Liver (tissue), 9 donors: ENCODE results near the gene LINGO3. TPM values are rescaled to one million over a fixed set of nuclear protein-coding genes. Genes with fewer than 3 reads are reported as not detected.

Experiments used
- DNase-seq: peaks from one replicate; pipeline ENCODE4 v3.0.0-alpha.2; 2017; ENCODE audit warnings: low spot score
- H3K27ac ChIP-seq, 2 donors: one replicate each; pipeline ENCODE4 v1.7.0; 2013; ENCODE audit warnings: inconsistent platforms in 2 of 2, low read length in 2 of 2, control low read depth in 1 of 2, low read depth in 1 of 2, mild to moderate bottlenecking in 1 of 2
- H3K27me3 ChIP-seq, 4 donors: one replicate each; pipeline versions ENCODE4 v1.6.1 to v1.7.0; 2013; ENCODE audit warnings: low read length in 3 of 4, inconsistent platforms in 1 of 4, mild to moderate bottlenecking in 1 of 4, moderate library complexity in 1 of 4; ENCODE audit not compliant: control insufficient read depth in 4 of 4, insufficient read depth in 4 of 4
- H3K36me3 ChIP-seq, 4 donors: one replicate each; pipeline versions ENCODE4 v1.6.1 to v1.7.0; 2013; ENCODE audit warnings: low read length in 3 of 4, mild to moderate bottlenecking in 3 of 4, low read depth in 1 of 4, moderate library complexity in 1 of 4; ENCODE audit not compliant: control insufficient read depth in 4 of 4, insufficient read depth in 3 of 4
- H3K4me1 ChIP-seq, 4 donors: one replicate each; pipeline versions ENCODE4 v1.6.1 to v1.7.0; 2013; ENCODE audit warnings: low read length in 3 of 4, mild to moderate bottlenecking in 3 of 4, moderate library complexity in 1 of 4; ENCODE audit not compliant: control insufficient read depth in 4 of 4, insufficient read depth in 4 of 4
- H3K4me3 ChIP-seq, 3 donors: one replicate each; pipeline versions ENCODE4 v1.6.1 to v1.7.0; 2013; ENCODE audit warnings: low read length in 3 of 3, control low read depth in 1 of 3, low read depth in 1 of 3, mild to moderate bottlenecking in 1 of 3
- H3K9ac ChIP-seq, 2 donors: one replicate each; pipeline ENCODE4 v1.7.0; 2013; ENCODE audit warnings: low read length in 2 of 2, mild to moderate bottlenecking in 2 of 2, moderate library complexity in 2 of 2, control low read depth in 1 of 2, low read depth in 1 of 2
- H3K9me3 ChIP-seq, 4 donors: one replicate each; pipeline versions ENCODE4 v1.6.1 to v1.7.0; 2013; ENCODE audit warnings: low read length in 3 of 4; ENCODE audit not compliant: control insufficient read depth in 4 of 4
- FOXA1 ChIP-seq: IDR thresholded peaks from 2 replicates; pipeline ENCODE4 v1.6.1; 2016; ENCODE audit warnings: antibody characterized with exemption
- FOXA2 ChIP-seq: IDR thresholded peaks from 2 replicates; pipeline ENCODE4 v1.6.1; 2016; ENCODE audit warnings: antibody characterized with exemption
- GABPA ChIP-seq, 2 donors: IDR thresholded peaks in 1 of 2; conservative IDR thresholded peaks in 1 of 2; 2 replicates each; pipeline ENCODE4 v1.6.1; 2016; ENCODE audit warnings: antibody characterized with exemption in 2 of 2, mild to moderate bottlenecking in 1 of 2, moderate library complexity in 1 of 2
- HNF4A ChIP-seq, 2 donors: conservative IDR thresholded peaks; 2 replicates each; pipeline ENCODE4 v1.6.1; 2016; ENCODE audit warnings: antibody characterized with exemption in 2 of 2, mild to moderate bottlenecking in 2 of 2
- HNF4G ChIP-seq: IDR thresholded peaks from 2 replicates; pipeline ENCODE4 v1.6.1; 2016; ENCODE audit warnings: antibody characterized with exemption
- JUND ChIP-seq, 2 donors: IDR thresholded peaks; 2 replicates each; pipeline ENCODE4 v1.6.1; 2016; ENCODE audit warnings: antibody characterized with exemption in 2 of 2
- NR2F2 ChIP-seq: IDR thresholded peaks from 2 replicates; pipeline ENCODE4 v1.6.1; 2016; ENCODE audit warnings: antibody characterized with exemption
- RAD21 ChIP-seq, 2 donors: IDR thresholded peaks; 2 replicates each; pipeline ENCODE4 v1.6.1; 2016; ENCODE audit warnings: antibody characterized with exemption in 2 of 2, mild to moderate bottlenecking in 2 of 2
- RXRA ChIP-seq, 2 donors: IDR thresholded peaks; 2 replicates each; pipeline ENCODE4 v1.6.1; 2017 to 2018; ENCODE audit warnings: antibody characterized with exemption in 2 of 2, mild to moderate bottlenecking in 1 of 2
- SP1 ChIP-seq: IDR thresholded peaks from 2 replicates; pipeline ENCODE4 v1.6.1; 2018; ENCODE audit warnings: antibody characterized with exemption, mild to moderate bottlenecking
- TAF1 ChIP-seq: conservative IDR thresholded peaks from 2 replicates; pipeline ENCODE4 v1.6.1; 2016; ENCODE audit warnings: antibody characterized with exemption, mild to moderate bottlenecking
- YY1 ChIP-seq: IDR thresholded peaks from 2 replicates; pipeline ENCODE4 v1.6.1; 2016; ENCODE audit warnings: antibody characterized with exemption, mild to moderate bottlenecking
- WGBS: extraction: QIAGEN DNeasy Blood & Tissue Kit; methylation state at CpG from one replicate; pipeline ENCODE4 v1.1.7; 2013; 5-methylcytosine and 5-hydroxymethylcytosine counted together
- polyA plus RNA-seq, 2 donors: library from polyadenylated mRNA; stranded (reverse) in 1 of 2; unstranded in 1 of 2; fragments of 200-250 nt in 1 of 2; fragments of >200 nt in 1 of 2; fragmentation: Nextera tagmentation in 1 of 2; extraction: Ambion mirVana in 1 of 2; gene quantifications; one replicate each; pipeline versions ENCODE4 v1.2.1 to v1.2.3, GENCODE V29; 2013 to 2015
- total RNA-seq, 2 donors: library from RNA; depleted of rRNA; stranded (reverse); fragments of >200 nt; gene quantifications; one replicate each; pipeline ENCODE4 v1.2.3, GENCODE V29; 2014
- TF ChIP-seq, protein P1 (sequence below): IDR thresholded peaks from 2 replicates; pipeline ENCODE4 v1.6.1; 2016; ENCODE audit warnings: antibody characterized with exemption
- TF ChIP-seq, protein P2 (sequence below): IDR thresholded peaks from 2 replicates; pipeline ENCODE4 v1.6.1; 2016; ENCODE audit warnings: antibody characterized with exemption
- TF ChIP-seq, protein P3 (sequence below): fragments of 150-350 bp; IDR thresholded peaks from 2 replicates; pipeline ENCODE4 v1.5.1; 2017; ENCODE audit warnings: improper control_type of control experiment, low read depth, low read length; ENCODE audit not compliant: missing input control
- TF ChIP-seq, protein P4 (sequence below): IDR thresholded peaks from 2 replicates; pipeline ENCODE4 v1.6.1; 2016; ENCODE audit warnings: antibody characterized with exemption
- TF ChIP-seq, protein P5 (sequence below): IDR thresholded peaks from 2 replicates; pipeline ENCODE4 v1.6.1; 2016; ENCODE audit warnings: antibody characterized with exemption, mild to moderate bottlenecking
- donor health status: healthy.
- donor health status: healthy.
- donor health status: healthy.
- donor health status: healthy.
- donor health status: healthy.

The LINGO3 gene
- total and polyA plus RNA-seq, 4 donors, result 0.02 to 0.08 (median 0.07) TPM

DNA sequence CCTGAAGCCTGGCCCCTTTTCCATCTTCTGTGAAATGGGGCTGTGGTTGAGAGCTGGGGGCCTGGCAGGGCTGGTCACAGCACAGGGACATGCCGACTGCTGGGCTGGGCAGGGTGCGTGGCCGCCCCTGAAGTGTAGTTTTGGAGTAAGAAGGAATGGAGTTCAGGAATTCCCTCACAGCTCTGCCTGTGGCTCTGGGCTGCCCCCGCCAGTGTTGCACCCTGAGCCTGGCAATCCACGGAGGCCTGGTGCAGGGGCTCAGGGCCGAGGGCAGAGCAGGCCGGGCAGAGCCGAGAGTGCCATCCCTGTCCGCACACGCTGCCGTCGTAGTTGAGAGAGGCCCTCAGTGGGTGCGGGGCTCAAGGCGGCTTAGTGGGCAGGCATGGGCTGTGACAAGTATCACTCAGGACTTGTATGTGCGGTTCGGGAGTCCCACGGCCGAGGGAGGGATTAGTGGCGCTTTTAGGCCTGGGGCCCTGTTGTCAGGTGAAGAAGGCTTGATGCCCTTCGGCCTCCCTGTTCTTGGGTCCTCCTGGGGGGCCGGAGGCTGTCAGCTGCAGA is 30.2 kb upstream of the LINGO3 start:
- Histone ChIP-seq H3K9ac (no peak overlapping the region), H3K27ac (no peak overlapping the region), H3K36me3 (peaks cover 0 to 18% (median 3%) of the 10 kb centered on the region in 4 donors), H3K4me1 (peaks cover 0 to 2% (median 0%) of the 10 kb centered on the region in 4 donors), H3K9me3 (no peaks in the 10 kb centered on the region), H3K4me3 (no peak overlapping the region), H3K27me3 (no peaks in the 10 kb centered on the region)
- WGBS, result 98% methylated on average over 21 of the region's 21 CpGs
- no peak for DNase-seq
- TF ChIP-seq, protein P1, sequence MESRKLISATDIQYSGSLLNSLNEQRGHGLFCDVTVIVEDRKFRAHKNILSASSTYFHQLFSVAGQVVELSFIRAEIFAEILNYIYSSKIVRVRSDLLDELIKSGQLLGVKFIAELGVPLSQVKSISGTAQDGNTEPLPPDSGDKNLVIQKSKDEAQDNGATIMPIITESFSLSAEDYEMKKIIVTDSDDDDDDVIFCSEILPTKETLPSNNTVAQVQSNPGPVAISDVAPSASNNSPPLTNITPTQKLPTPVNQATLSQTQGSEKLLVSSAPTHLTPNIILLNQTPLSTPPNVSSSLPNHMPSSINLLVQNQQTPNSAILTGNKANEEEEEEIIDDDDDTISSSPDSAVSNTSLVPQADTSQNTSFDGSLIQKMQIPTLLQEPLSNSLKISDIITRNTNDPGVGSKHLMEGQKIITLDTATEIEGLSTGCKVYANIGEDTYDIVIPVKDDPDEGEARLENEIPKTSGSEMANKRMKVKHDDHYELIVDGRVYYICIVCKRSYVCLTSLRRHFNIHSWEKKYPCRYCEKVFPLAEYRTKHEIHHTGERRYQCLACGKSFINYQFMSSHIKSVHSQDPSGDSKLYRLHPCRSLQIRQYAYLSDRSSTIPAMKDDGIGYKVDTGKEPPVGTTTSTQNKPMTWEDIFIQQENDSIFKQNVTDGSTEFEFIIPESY, result no peak
- TF ChIP-seq TAF1 (no peak), HNF4A (conservative IDR thresholded peaks at IDR 0.05) (no peak), NR2F2 (no peak), HNF4G (no peak), YY1 (no peak), SP1 (no peak), RXRA (IDR thresholded peaks at IDR 0.05) (no peak), GABPA (IDR thresholded peaks at IDR 0.05 in 1 of 2, conservative IDR thresholded peaks at IDR 0.05 in 1 of 2) (no peak), RAD21 (IDR thresholded peaks at IDR 0.05) (no peak), FOXA1 (no peak), FOXA2 (no peak), JUND (IDR thresholded peaks at IDR 0.05) (no peak)
- TF ChIP-seq, protein P2, sequence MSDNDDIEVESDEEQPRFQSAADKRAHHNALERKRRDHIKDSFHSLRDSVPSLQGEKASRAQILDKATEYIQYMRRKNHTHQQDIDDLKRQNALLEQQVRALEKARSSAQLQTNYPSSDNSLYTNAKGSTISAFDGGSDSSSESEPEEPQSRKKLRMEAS, result no peak
- TF ChIP-seq, protein P3, sequence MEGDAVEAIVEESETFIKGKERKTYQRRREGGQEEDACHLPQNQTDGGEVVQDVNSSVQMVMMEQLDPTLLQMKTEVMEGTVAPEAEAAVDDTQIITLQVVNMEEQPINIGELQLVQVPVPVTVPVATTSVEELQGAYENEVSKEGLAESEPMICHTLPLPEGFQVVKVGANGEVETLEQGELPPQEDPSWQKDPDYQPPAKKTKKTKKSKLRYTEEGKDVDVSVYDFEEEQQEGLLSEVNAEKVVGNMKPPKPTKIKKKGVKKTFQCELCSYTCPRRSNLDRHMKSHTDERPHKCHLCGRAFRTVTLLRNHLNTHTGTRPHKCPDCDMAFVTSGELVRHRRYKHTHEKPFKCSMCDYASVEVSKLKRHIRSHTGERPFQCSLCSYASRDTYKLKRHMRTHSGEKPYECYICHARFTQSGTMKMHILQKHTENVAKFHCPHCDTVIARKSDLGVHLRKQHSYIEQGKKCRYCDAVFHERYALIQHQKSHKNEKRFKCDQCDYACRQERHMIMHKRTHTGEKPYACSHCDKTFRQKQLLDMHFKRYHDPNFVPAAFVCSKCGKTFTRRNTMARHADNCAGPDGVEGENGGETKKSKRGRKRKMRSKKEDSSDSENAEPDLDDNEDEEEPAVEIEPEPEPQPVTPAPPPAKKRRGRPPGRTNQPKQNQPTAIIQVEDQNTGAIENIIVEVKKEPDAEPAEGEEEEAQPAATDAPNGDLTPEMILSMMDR, result no peak
- TF ChIP-seq, protein P4, sequence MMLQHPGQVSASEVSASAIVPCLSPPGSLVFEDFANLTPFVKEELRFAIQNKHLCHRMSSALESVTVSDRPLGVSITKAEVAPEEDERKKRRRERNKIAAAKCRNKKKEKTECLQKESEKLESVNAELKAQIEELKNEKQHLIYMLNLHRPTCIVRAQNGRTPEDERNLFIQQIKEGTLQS, result no peak
- TF ChIP-seq, protein P5, sequence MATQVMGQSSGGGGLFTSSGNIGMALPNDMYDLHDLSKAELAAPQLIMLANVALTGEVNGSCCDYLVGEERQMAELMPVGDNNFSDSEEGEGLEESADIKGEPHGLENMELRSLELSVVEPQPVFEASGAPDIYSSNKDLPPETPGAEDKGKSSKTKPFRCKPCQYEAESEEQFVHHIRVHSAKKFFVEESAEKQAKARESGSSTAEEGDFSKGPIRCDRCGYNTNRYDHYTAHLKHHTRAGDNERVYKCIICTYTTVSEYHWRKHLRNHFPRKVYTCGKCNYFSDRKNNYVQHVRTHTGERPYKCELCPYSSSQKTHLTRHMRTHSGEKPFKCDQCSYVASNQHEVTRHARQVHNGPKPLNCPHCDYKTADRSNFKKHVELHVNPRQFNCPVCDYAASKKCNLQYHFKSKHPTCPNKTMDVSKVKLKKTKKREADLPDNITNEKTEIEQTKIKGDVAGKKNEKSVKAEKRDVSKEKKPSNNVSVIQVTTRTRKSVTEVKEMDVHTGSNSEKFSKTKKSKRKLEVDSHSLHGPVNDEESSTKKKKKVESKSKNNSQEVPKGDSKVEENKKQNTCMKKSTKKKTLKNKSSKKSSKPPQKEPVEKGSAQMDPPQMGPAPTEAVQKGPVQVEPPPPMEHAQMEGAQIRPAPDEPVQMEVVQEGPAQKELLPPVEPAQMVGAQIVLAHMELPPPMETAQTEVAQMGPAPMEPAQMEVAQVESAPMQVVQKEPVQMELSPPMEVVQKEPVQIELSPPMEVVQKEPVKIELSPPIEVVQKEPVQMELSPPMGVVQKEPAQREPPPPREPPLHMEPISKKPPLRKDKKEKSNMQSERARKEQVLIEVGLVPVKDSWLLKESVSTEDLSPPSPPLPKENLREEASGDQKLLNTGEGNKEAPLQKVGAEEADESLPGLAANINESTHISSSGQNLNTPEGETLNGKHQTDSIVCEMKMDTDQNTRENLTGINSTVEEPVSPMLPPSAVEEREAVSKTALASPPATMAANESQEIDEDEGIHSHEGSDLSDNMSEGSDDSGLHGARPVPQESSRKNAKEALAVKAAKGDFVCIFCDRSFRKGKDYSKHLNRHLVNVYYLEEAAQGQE, result no peak
